ENCODE measurements around the gene MRPL18.
"Not testable (repeated sequence)": the region's sequence is repeated elsewhere in the genome, so short reads cannot be mapped to it uniquely, and the experiment has no call there.

Gene MRPL18

DNA sequence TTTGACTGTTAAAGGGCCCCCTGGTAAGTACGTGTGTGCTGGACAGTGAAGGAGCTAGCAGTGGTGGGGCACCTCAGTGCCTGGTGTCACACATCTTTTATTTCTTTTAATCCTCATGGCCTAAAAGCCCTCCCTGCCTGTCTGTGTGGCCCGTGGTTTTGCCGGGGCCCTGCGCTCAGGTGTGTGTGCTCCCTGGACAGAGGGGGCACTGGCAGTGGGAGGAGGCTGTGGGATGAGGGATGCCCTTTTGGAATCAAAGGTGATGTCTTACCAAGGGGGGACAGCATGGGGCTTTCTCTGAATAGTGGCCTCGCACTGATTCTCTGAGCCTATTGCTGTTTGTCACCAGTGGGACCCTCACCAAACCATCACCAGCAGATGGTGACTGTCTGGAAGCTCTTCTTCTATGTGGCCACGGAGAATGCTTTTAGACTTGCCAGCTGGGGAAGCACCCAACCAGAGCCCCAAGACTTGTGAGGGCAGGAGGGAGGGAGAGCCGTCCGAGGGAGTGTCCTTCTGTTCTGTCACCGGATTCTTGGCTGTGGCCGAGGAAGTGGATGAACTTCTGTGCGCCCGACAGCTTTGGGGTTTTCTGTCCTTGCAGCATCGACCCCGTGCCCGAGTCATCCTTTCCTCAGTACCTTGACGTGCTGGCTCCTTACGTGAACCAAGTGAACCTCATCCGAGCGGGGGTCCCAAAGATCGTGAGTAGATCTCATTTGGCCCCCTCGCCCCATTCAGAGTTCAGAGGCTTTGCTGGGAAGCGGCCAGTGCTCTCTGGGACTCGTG lies 27.9 kb downstream of the MRPL18 start:
- no peak for DNase-seq

DNA sequence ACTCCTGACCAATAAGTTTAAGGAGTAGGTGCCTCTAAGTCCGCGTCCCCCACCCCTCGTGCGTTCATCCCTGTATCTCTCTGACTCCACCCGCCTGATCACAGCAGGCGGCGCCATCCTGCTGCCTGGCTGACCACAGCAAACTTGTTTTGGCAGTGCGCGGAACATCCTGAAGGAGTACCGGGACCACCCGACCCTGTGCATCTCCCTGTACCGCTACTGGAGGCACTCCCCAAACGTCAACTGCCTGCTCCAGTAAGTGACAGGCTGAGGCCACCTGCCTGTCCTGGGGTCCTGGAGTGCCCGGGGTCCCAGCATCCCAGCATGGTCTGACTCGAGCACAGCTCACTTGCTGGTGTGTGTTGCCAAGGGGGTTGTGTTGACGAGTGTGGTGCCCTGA lies 28.8 kb downstream of the MRPL18 start:
- DNase-seq, result peak; percentile 39

DNA sequence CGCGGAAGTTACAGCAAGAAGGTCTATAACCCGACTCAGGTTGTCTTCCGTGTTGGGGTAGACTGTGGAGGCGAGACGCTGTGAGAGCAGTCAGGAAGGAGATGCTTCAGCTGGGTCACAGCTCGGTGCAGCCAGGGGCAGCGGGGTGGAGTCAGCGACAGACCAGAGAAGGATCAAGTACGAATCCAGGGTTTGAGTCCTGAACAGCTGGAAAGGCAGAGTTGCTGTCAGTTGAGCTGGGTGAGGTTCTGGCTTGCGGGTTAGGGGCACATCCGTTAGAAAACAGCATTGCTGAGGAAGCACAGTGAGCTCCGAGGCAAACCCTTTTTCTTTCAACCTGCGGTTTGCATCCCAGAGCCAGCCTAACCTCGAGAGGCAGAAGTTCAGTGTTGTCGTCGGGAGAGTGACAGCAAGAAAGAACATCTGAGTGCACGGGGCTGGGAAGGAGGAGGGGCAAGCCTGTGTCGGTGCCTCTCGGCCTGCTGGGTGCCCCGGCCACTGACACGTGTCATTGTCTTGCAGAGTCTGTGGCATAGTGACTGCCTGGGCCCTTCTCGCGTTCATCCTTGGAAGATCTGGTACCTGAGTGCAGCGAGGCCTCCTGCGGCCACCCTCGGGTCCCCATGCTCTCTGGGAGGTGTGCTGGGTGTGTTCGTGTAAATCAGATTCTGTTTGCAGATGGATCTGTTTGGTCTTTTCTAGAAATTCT lies 29.8 kb downstream of the MRPL18 start:
- peak; percentile 40 for DNase-seq

DNA sequence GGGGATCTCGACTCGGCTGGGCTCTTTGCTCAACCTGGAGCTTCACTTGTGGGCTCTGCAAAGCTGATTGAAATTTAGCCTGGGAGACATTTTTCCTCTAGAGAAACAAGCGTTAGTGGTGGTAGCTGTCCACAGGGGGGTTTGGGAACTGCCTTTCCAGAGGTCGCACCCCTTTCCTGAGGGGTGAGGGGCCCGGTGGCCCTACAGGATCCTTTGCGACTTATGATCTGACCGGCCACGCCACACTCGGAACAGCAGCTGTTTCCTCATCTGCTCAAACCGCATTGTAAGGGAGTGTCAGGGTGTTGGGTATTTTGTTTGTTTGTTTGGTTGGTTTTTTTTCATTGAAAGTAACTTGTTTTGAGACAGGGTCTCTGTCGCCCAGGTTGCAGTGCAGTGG lies 30.9 kb downstream of the MRPL18 start:
- DNase-seq, result no peak

DNA sequence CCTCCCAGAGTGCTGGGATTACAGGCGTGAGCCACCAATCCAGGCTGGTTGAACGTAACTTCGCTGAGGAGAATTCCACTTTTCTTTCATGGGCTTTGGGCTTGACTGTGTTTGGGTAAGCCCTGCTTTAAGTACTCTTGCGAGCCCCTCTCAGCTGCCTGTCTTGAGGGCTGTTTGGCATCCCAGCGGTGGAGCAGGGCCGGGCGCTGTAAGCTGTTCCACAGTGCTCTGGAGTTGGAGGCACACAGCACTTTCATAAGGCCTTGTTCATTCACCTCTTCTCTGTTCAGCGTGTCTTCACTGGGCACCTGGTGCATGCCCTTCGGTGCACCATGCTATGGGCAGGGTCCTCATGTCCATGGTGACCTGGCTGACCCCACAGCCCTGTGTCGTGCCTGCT lies 31.5 kb downstream of the MRPL18 start:
- no peak for DNase-seq

DNA sequence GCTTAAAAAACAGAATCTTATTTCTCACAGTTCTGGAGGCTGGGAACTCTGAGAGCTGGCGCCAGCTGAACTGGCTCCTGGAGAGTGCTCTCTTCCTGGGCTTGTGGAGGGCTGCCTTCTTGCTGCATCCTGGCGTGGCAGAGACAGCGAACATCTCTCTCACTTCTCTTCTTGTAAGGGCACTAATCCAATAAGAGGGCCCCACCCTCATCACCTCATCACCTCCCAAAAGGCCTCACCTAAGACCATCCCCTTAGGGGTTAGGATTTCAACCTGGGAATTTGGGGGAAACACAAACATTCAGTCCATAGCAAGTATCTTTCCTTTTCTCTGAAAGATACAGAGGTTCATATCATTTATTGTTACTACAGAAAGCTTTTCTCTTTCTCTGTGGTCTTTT lies 33.7 kb downstream of the MRPL18 start:
- no peak for DNase-seq

DNA sequence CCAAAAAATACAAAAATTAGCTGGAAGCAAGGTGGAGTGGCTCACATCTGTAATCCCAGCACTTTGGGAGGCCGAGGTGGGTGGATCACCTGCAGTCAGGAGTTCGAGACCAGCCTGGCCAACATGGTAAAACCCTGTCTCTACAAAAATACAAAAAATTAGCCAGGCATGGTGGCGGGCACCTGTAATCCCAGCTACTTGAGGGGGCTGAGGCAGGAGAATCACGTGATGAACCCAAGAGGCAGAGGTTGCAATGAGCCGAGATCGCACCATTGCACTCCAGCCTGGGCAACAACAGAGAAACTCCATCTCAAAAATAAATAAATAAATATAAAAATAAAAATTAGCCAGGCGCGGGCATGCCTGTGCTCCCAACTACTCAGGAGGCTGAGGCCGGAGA lies 34.4 kb downstream of the MRPL18 start:
- not testable (repeated sequence) for DNase-seq

DNA sequence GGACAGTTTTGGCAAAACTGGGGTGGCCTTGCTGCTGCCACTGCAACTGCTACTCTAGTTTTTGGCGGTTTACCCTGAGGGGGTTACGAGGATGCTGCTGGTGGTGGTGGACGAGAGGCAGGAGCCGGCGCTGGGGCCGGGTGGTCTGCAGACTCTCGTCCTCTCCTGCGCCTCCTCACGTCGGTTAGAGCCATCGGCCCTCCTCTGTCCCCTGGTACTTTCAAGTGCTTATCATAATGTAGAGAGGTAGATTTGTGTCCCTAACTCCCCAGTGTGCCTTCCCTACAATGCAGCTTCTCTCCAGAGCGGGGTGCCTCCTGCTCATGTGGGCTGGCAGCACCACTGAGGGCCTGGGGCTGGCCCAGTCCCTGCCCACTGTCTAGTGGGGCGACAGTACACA lies 35.7 kb downstream of the MRPL18 start:
- DNase-seq, result no peak

DNA sequence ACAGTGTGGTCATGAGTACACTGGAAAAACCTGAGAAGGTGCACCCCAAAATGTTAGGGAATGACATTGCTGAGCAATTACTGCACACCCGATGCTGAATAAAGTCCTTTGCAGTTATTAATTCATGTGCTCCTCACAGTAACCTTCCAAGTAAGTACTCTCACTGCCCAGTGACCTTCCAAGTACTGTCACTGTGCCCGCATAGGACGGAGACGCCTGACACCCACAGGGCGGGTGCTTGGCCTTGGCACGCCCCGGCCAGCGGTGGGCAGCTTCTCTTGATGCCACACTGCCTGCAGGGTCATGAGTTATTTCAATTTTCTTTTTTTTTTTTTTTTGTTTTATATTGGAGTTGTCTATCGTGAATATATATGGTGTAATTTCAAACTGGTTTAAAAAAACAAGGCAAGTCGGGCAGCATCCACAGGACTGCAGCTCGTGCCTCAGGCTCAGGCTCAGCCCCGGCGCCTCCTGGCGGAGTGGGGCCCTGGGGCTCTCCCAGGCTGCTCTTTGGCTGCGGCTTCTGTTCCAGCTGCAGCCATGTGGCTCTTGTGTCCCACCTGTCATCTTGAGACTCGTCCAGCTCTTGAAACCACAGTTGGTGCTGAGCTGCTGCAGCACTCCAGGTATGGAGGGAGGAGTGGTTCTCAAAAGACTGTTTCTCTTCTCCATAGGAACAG lies 36.8 kb downstream of the MRPL18 start:
- DNase-seq, result no peak

DNA sequence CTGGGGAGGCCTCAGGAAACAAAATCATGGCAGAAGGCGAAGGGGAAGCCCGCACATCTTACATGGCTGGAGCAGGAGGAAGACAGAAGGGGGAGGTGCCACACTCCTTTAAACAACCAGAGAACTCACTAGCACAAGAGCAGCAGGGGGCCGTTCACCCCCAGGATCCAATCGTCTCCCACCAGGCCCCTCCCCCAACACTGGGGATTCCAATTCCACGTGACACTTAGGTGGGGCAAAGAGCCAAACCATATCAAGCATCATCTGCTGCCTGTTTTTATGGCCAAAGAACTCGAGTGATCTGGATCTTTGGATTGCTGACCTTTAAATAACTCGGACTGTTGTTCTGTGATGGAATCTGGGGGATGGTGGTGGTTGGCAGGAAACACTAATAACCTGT lies 37.8 kb downstream of the MRPL18 start:
- no peak for DNase-seq

DNA sequence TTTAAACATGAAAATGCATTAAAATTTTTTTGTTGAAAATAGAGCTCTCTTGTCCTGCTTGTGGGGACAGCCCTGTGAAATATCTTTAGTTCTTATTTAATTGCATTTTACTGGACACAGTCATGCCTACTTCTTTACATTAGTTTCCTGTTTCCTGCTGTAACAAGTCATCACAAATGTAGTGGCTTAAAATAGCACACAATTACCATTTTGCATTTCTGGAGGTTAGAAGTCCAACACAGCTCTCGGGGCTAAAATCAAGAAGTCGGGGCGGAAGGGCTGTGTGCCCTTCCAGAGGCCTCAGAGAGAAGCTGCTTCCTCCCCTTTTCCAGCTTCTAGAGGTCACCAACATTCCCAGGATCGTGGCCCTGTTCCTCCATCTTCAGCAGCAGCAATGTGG lies 39.3 kb downstream of the MRPL18 start:
- peak; percentile 17 for DNase-seq

DNA sequence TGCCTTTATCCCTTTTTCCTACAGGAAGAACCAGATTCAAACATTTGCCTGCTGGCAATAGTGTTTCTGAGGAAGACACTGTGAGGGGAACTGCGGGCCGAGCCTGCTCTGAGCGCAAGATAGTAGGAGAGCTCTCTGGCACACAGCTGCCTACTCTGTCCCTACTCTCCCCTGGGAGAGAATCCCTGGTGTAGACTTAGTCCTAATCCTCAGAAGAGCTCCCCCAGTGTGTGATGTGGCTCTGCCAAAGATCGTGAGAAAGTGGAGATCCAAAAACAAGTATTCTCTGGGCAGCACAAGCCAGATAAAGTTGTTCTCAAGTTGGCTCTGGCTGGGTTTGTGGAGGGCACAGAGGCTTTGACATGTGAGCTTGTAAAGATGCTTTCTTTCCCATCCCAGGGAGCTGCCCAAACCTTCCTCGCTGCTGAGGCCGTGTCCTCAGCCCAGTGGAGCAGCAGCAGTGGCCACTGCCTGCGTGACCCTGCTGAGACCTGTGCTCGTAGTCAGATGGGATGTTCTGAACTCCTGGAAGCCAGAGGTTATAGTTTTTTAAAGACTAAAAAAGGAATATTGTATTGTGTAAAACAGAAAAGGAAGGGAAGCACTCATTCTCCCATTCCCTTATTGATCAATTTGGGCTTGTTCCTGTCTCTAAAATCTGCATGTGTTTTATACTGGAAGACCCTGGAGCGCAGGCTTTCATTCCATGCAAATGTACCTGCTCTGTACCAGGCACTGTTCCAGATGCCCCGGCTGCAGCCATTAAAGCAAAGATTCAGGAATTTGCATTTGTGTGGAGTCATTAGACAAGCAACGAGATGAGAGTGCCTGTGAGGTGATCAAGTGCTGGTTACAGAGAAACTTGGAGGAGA lies 40.5 kb downstream of the MRPL18 start:
- DNase-seq, result peak; percentile 15

DNA sequence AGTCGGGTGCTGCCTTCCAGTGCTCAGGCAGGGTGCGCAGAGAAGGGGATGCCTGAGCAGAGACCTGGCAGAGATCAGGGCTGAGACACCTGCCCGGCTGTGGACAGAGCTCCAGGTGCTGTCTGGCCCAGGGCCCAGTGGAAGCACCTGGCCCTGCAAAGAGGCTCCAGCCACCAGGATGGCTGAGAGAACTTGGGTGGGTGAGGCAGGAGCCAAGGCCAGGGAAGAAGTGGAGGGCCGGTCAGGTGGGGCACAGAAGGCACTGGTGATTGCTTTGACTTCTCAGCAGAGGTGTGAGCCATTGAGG lies 41.1 kb downstream of the MRPL18 start:
- DNase-seq, result no peak

DNA sequence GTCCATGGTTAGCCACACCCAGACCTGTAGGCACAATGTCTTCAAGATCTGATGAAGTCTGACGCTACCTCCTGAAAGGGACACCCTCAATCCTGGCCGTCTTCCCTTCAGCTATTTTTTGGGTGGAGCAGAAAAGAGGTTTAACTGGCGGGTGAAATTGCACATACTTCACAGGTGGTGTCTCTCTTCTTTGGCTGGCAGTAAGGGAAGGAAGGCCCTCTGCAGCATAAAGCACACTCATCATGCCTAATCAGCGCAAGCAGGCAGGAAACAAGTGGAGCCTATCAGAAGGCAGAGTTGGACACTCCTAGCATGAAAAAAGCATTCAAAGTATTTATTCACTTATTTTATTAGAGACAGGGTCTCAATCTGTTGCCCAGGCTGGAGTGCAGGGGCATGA lies 42.7 kb downstream of the MRPL18 start:
- DNase-seq, result peak; percentile 4

DNA sequence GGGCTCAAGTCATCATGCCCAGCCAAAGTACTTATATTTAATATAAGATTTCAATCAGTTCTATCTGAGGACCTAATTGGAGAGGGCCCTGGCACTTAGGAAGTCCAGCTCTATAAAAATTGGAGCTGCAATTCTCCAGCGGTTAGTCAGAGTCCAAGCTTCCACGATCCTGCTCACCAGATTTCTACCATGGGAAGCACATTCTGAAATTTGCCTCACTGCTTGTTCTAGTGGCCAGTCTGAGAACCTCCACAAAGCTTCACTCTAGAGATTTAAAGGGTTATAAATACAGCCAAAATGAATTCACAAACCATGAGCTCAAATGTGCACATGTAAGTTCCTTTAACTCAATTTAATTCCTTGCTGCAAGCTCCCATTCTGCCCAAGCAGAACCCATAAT lies 43.3 kb downstream of the MRPL18 start:
- peak; percentile 2 for DNase-seq

DNA sequence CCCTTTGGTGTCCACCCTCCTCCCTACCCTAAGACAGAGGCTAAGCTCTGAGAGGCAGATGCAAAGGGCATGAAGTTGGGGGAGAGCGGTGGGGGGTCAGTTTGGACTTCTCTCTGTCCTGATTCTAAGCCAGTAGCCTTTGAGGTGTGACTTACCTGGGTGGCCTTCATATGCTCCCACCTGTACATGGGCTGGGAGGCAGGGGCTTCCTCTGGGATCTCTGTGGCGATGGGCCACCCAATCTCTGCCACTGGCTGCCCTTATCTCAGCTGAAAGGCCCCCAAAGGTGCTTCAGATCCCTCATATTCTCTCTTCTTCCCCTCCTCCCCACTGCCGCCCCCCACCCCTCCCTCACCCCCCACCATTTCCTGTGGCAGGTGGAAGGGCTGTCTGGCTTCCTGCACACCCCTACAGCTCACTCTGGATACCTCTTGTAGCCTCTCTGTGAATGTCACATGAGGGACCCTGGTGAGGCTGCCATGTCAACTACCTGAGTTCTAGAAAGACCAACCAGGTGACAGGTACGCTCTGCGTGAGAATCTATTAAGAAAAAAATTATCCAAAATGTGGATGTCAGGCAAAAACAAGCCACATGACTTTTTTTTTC lies 43.8 kb downstream of the MRPL18 start:
- DNase-seq, result peak; percentile 33

DNA sequence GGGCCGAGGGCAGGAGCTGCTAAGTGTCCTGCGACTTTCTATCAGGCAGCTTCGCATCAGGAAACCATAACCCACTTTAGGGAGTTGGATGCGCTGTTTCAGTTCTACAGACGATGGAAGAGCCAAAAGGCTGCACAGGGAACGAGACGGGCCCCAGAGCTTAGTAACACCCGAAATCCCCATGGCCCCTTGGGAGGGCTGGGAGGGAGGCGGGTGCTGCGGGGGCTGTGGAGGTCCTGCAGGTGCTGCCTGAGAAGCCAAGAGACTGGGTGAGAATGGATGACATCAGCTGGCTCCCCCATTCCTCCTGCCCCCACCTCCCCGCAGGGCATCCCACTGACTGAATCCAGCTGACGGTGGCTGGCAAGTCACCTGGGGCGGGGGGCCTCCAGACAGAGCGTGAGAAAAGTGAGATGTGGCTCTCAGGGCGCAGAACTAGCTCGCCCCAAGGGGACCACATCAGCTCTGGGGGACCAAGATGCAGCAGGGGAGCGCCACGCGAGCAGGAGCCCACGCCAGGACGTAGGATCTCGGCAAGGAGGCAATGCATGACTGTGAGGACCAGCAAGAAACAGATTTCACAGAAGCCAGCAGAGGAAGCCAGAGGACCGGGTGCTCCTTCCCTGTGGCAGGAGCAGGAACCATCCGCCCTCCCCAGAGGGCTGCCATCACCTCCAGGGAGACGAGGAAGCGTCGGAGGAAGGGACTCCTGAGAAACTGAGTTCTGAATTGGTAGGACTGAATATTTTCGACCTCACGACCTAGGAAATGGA lies 46.6 kb downstream of the MRPL18 start:
- no peak for DNase-seq

DNA sequence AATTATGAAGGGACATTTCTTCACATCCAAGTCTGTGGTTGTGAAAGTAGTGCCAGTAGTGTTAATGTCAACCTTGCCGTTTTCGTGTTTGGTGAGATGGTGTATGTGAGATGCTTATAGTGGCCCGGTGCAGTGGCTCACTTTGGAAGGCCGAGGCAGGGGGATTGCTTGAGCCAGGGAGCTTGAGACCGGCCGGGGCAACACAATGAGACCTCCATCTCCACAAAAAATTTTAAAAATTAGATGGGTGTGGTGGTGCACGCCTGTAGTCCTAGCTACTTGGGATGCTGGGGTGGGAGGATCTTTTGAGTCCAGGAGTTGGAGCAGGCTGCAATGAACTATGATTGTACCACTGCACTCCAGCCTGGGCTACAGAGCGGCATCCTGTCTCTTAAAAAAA lies 47.2 kb downstream of the MRPL18 start:
- no peak for DNase-seq

DNA sequence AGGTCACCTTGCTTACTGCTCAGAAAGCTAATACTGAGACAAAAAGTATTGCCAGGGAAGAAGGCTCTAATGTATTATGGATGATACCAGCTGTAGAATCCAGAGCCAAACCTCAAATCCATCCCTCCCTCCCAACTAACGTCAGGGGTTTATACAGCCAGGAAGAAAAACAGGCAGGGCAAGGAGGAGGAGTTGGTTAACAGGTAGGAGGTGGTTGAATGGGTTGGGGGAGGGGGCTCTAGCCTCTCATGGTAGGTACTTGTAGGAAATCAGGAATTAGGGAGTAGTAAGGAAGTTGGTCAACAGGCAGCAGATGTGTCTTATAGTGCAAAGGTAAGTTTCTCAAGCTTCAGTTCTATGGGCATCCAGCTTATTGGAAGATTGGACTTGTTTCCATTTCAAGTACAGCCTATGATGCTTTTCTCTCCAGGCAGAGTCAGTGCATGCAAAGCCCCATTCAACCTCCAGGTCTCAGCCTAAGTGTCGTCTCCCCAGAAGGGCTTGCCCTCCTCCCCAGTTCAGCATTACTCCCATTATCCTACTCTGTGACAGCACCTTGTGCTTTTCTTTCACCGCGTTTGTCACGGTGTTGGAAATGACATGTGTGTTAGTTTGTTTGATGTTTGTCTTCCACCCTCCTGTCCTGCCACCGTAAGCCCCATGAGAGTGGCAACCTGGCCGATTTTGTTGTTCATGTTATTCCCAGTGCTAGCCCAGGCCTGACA lies 47.9 kb downstream of the MRPL18 start:
- no peak for DNase-seq

DNA sequence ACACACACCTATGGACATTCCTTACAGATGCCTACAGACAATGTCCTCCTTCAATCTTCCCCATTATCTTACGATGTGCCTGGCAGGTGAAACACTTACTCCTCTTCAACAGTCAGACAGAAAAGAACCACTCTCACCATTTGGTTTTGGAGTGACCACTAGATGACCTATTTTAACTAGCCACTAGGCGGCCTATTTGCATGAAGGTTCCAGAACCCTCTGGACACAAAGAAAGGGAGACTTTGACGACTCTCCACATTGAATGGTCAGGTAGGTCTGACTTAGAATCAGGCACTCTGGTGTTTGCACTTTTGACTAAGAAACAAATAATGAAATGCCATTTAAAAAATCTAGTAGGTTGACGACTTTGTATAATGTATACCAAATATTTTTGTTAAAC lies 51.8 kb downstream of the MRPL18 start:
- DNase-seq, result no peak
